Astrocyte (in vitro differentiated cells and primary cell): Measurements from ENCODE around the gene C1orf141. TPM values are rescaled to one million over a fixed set of nuclear protein-coding genes. Genes with fewer than 3 reads are reported as not detected.

Experiments
- DNase-seq: peaks from one replicate; pipeline ENCODE4 v3.0.0-alpha.2; 2010; ENCODE audit warnings: low read depth
- FAIRE-seq: peaks from 2 replicates; lab custom pipeline; 2011; peaks lifted over from hg19 to GRCh38; lab: Jason Lieb, UNC
- H2AFZ ChIP-seq: 2 replicates; pipeline ENCODE4 v1.6.0; 2012; ENCODE audit warnings: low read depth, low read length, inconsistent platforms
- H3K27ac ChIP-seq: 2 replicates; pipeline ENCODE4 v1.5.1; 2011; ENCODE audit warnings: low read depth, low read length, inconsistent platforms
- H3K27me3 ChIP-seq: 2 replicates; pipeline ENCODE4 v1.6.0; 2011; ENCODE audit warnings: low read length, inconsistent platforms; ENCODE audit not compliant: insufficient read depth
- H3K36me3 ChIP-seq: 2 replicates; pipeline ENCODE4 v1.5.1; 2011; ENCODE audit warnings: low read length, inconsistent platforms; ENCODE audit not compliant: insufficient read depth
- H3K4me1 ChIP-seq: 2 replicates; pipeline ENCODE4 v1.5.1; 2011; ENCODE audit warnings: low read length, inconsistent platforms; ENCODE audit not compliant: insufficient read depth
- H3K4me2 ChIP-seq: 2 replicates; pipeline ENCODE4 v1.6.0; 2012; ENCODE audit warnings: low read length, inconsistent platforms
- H3K4me3 ChIP-seq: 2 replicates; pipeline ENCODE4 v1.5.1; 2011; ENCODE audit warnings: low read depth, mild to moderate bottlenecking, low read length, inconsistent platforms; ENCODE audit not compliant: insufficient read depth
- H3K79me2 ChIP-seq: 2 replicates; pipeline ENCODE4 v1.6.0; 2012; ENCODE audit warnings: mild to moderate bottlenecking, low read length, inconsistent platforms; ENCODE audit not compliant: insufficient read depth
- H3K9ac ChIP-seq: 2 replicates; pipeline ENCODE4 v1.6.0; 2012; ENCODE audit warnings: mild to moderate bottlenecking, low read length, inconsistent platforms
- H3K9me3 ChIP-seq: 2 replicates; pipeline ENCODE4 v1.5.1; 2012; ENCODE audit warnings: low read depth, mild to moderate bottlenecking, low read length, inconsistent platforms; ENCODE audit not compliant: insufficient read depth
- H4K20me1 ChIP-seq: 2 replicates; pipeline ENCODE4 v1.6.0; 2012; ENCODE audit warnings: low read length, inconsistent platforms; ENCODE audit not compliant: insufficient read depth
- H3K27ac Mint-ChIP-seq: one replicate; pipeline ENCODE4 v1.8.0; 2021; ENCODE audit warnings: mild to moderate bottlenecking, mixed read lengths; ENCODE audit not compliant: unreplicated experiment
- H3K27me3 Mint-ChIP-seq: one replicate; pipeline ENCODE4 v1.8.0; 2021; ENCODE audit warnings: low read depth, mixed read lengths; ENCODE audit not compliant: unreplicated experiment
- H3K36me3 Mint-ChIP-seq: one replicate; pipeline ENCODE4 v1.8.0; 2021; ENCODE audit warnings: low read depth, mixed read lengths; ENCODE audit not compliant: unreplicated experiment
- H3K4me1 Mint-ChIP-seq: one replicate; pipeline ENCODE4 v1.8.0; 2021; ENCODE audit warnings: low read depth, mixed read lengths; ENCODE audit not compliant: unreplicated experiment
- H3K4me3 Mint-ChIP-seq: one replicate; pipeline ENCODE4 v1.8.0; 2021; ENCODE audit warnings: mild to moderate bottlenecking, moderate library complexity, mixed read lengths; ENCODE audit not compliant: unreplicated experiment
- H3K9me3 Mint-ChIP-seq: one replicate; pipeline ENCODE4 v1.8.0; 2021; ENCODE audit warnings: mild to moderate bottlenecking, mixed read lengths; ENCODE audit not compliant: unreplicated experiment
- CTCF ChIP-seq: IDR thresholded peaks from 2 replicates; pipeline ENCODE4 v1.5.1; 2011; ENCODE audit warnings: low read depth, mild to moderate bottlenecking, inconsistent platforms, low read length, moderate library complexity; ENCODE audit not compliant: insufficient read depth
- EZH2 ChIP-seq: IDR thresholded peaks from 2 replicates; pipeline ENCODE4 v1.6.1; 2012; ENCODE audit warnings: mild to moderate bottlenecking, low read length, inconsistent platforms; ENCODE audit not compliant: insufficient read depth
- total RNA-seq: library from RNA; stranded (reverse); gene quantifications from 2 replicates; pipeline ENCODE4 v1.2.1, GENCODE V29; 2021

The C1orf141 gene
- total RNA-seq, 1 donor from 2014 or later: not detected

- no peak overlapping the region for H3K27ac ChIP-seq
- no peaks in the 10 kb centered on the region for H3K36me3 Mint-ChIP-seq
- no peak for DNase-seq
- H3K27me3 ChIP-seq: no peaks in the 10 kb centered on the region
- FAIRE-seq: no peak
- no peak overlapping the region for H3K4me3 ChIP-seq
- no peaks in the 10 kb centered on the region for H3K27me3 Mint-ChIP-seq
- peaks cover 23% of the 10 kb centered on the region for H3K4me1 Mint-ChIP-seq
- H3K4me3 Mint-ChIP-seq: no peak overlapping the region
- TF ChIP-seq CTCF (no peak), EZH2 (no peak)
- H3K9me3 Mint-ChIP-seq: no peaks in the 10 kb centered on the region
- no peaks in the 10 kb centered on the region for H3K36me3 ChIP-seq
- no peak overlapping the region for H2AFZ ChIP-seq
- H3K9ac ChIP-seq: no peak overlapping the region
- no peaks in the 10 kb centered on the region for H3K9me3 ChIP-seq
- no peaks in the 10 kb centered on the region for H3K79me2 ChIP-seq
- H4K20me1 ChIP-seq: no peaks in the 10 kb centered on the region
- H3K27ac Mint-ChIP-seq: no peak overlapping the region
- H3K4me2 ChIP-seq: no peak overlapping the region
- no peaks in the 10 kb centered on the region for H3K4me1 ChIP-seq
Measured at GRCh38 chr1:67114162-67114561, 20.6 kb downstream of the C1orf141 start.

- Histone ChIP-seq H3K27ac (no peak overlapping the region), H3K4me2 (no peak overlapping the region), H4K20me1 (no peaks in the 10 kb centered on the region), H2AFZ (no peak overlapping the region), H3K27me3 (no peaks in the 10 kb centered on the region), H3K9me3 (no peaks in the 10 kb centered on the region), H3K4me1 (no peaks in the 10 kb centered on the region), H3K36me3 (no peaks in the 10 kb centered on the region), H3K4me3 (no peak overlapping the region), H3K79me2 (no peaks in the 10 kb centered on the region), H3K9ac (no peak overlapping the region)
- H3K27ac Mint-ChIP-seq: no peak overlapping the region
- no peak for DNase-seq
- TF ChIP-seq EZH2: no peak
- TF ChIP-seq CTCF: no peak
- H3K36me3 Mint-ChIP-seq: no peaks in the 10 kb centered on the region
- H3K4me1 Mint-ChIP-seq: peaks cover 6% of the 10 kb centered on the region
- no peak overlapping the region for H3K4me3 Mint-ChIP-seq
- H3K27me3 Mint-ChIP-seq: no peaks in the 10 kb centered on the region
- H3K9me3 Mint-ChIP-seq: no peaks in the 10 kb centered on the region
- FAIRE-seq: no peak
Measured at GRCh38 chr1:67110352-67110751, 24.4 kb downstream of the C1orf141 start.

GRCh38 chr1:67105508-67105907 lies 29.3 kb downstream of the C1orf141 start:
- H4K20me1 ChIP-seq: no peaks in the 10 kb centered on the region
- no peak overlapping the region for H2AFZ ChIP-seq

More at GRCh38 chr1:67105508-67105907, 29.3 kb downstream of the C1orf141 start:
- DNase-seq (no peak), FAIRE-seq (no peak)
- H3K9me3 Mint-ChIP-seq: no peaks in the 10 kb centered on the region
- Histone ChIP-seq H3K4me2 (no peak overlapping the region), H3K4me1 (no peaks in the 10 kb centered on the region), H3K79me2 (no peaks in the 10 kb centered on the region), H3K9ac (no peak overlapping the region), H3K4me3 (no peak overlapping the region), H3K27ac (no peak overlapping the region), H3K9me3 (no peaks in the 10 kb centered on the region), H3K27me3 (no peaks in the 10 kb centered on the region), H3K36me3 (no peaks in the 10 kb centered on the region)
- H3K4me3 Mint-ChIP-seq: no peak overlapping the region
- no peaks in the 10 kb centered on the region for H3K27me3 Mint-ChIP-seq
- no peaks in the 10 kb centered on the region for H3K4me1 Mint-ChIP-seq
- H3K36me3 Mint-ChIP-seq: no peaks in the 10 kb centered on the region
- no peak overlapping the region for H3K27ac Mint-ChIP-seq
- TF ChIP-seq CTCF (no peak), EZH2 (no peak)
